Measurements from ENCODE around the gene EVI5L. TPM values are rescaled to one million over a fixed set of nuclear protein-coding genes. Genes with fewer than 3 reads are reported as not detected.
A peak's percentile ranks its signal among the peaks of the same experiment; 100 is the strongest.

The EVI5L gene
- polyA plus RNA-seq, 1 of the 3 experiments (the other 2 are of a cell fraction), result 9.7 TPM

GRCh38 chr19:7914099-7914498 is 84.1 kb downstream of the EVI5L start:
- H4K20me1 ChIP-seq (ENCODE audit: insufficient read depth), result no peaks in the 10 kb centered on the region
- peaks cover 0 to 9% of the 10 kb centered on the region in 2 experiments; a peak in 2 of 4 replicates for H3K4me1 ChIP-seq (ENCODE audit: control insufficient read depth in 1 of 2, insufficient read depth in 2 of 2, low read depth in 1 of 2, low read length in 1 of 2)
- H3F3A ChIP-seq (replicated peaks; ENCODE audit: insufficient read depth), result peaks cover 6% of the 10 kb centered on the region
- no peaks in the 10 kb centered on the region for H3K79me2 ChIP-seq (ENCODE audit: insufficient read depth)
- DNase-seq, result no peak
- H3K9ac ChIP-seq, result no peak overlapping the region
- no peak overlapping the region for H3K4me3 ChIP-seq (ENCODE audit: low read depth in 2 of 2, low read length in 1 of 2)
- CTCF ChIA-PET, result no interaction called here
- no peaks in the 10 kb centered on the region for H3K9me3 ChIP-seq
- H3K36me3 ChIP-seq (replicated peaks in 1 of 2; ENCODE audit: control insufficient read depth in 1 of 2, insufficient read depth in 2 of 2, low read length in 1 of 2), result peaks cover 0 to 35% of the 10 kb centered on the region in 2 experiments
- POLR2A ChIA-PET, result no interaction called here
- no peak overlapping the region for H3K4me2 ChIP-seq
- no peak overlapping the region for H3K27ac ChIP-seq (ENCODE audit: low read depth in 2 of 2, low read length in 1 of 2)
- H3K27me3 ChIP-seq (ENCODE audit: insufficient read depth), result peaks cover 7% of the 10 kb centered on the region; the same call in 1 of the 2 replicates
- no peaks in the 10 kb centered on the region for H3K9me2 ChIP-seq
- WGBS (ENCODE audit: low lambda C conversion rate), result 83% methylated on average over 12 of the region's 12 CpGs
- 0 out of 2 replicates have a peak, but pooled peaks have one; percentile 16 for TF ChIP-seq PBX3 (IDR thresholded peaks at IDR 0.05)
- no peak for TF ChIP-seq RCOR1 (IDR thresholded peaks at IDR 0.05; ENCODE audit: low read length)
- no peak for TF ChIP-seq RFX5 (IDR thresholded peaks at IDR 0.05; ENCODE audit: low read length)
- no peak for TF ChIP-seq GABPA (IDR thresholded peaks at IDR 0.05; ENCODE audit: low read depth)
- TF ChIP-seq SMC3 (IDR thresholded peaks at IDR 0.05; ENCODE audit: low read depth, low read length), result no peak
- TF ChIP-seq YY1 (IDR thresholded peaks at IDR 0.05; ENCODE audit: low read depth), result no peak
- no peak for TF ChIP-seq FOXM1 (IDR thresholded peaks at IDR 0.05; ENCODE audit: low read depth)
- H2AFZ ChIP-seq (ENCODE audit: low read depth), result no peak overlapping the region

Other genes starting within 250 kb of the EVI5L start
- 0.05 and 0.08 TPM in 2 replicates for gene CAMSAP3, start 234.4 kb upstream of the EVI5L start, polyA plus RNA-seq (2012; rRNA removed)
- gene XAB2, start 200.7 kb upstream of the EVI5L start, polyA plus RNA-seq (2012; rRNA removed), result 36.5 and 43.3 TPM in 2 replicates
- gene PET100, start 200.4 kb upstream of the EVI5L start, polyA plus RNA-seq (2012; rRNA removed), result 48.1 and 54.0 TPM in 2 replicates
- gene PCP2, start 196.5 kb upstream of the EVI5L start, polyA plus RNA-seq (2012; rRNA removed), result not detected in 2 replicates
- gene STXBP2, start 193.1 kb upstream of the EVI5L start, polyA plus RNA-seq (2012; rRNA removed), result 1.3 and 4.7 TPM in 2 replicates
- not detected in 2 replicates for gene RETN, start 161.2 kb upstream of the EVI5L start, polyA plus RNA-seq (2012; rRNA removed)
- not detected in 2 replicates for gene MCEMP1, start 153.1 kb upstream of the EVI5L start, polyA plus RNA-seq (2012; rRNA removed)
- gene TRAPPC5, start 149.4 kb upstream of the EVI5L start, polyA plus RNA-seq (2012; rRNA removed), result 44.1 and 49.4 TPM in 2 replicates
- not detected in 2 replicates for gene FCER2, start 128.1 kb upstream of the EVI5L start, polyA plus RNA-seq (2012; rRNA removed)
- gene CLEC4G, start 98.1 kb upstream of the EVI5L start, polyA plus RNA-seq (2012; rRNA removed), result not detected in 2 replicates
- gene CD209, start 82.7 kb upstream of the EVI5L start, polyA plus RNA-seq (2012; rRNA removed), result not detected in 2 replicates
- gene CLEC4M, start 67.0 kb upstream of the EVI5L start, polyA plus RNA-seq (2012; rRNA removed), result not detected in 2 replicates
- 0.10 and 0.18 TPM in 2 replicates for gene PRR36, start 44.2 kb downstream of the EVI5L start, polyA plus RNA-seq (2012; rRNA removed)
- gene LRRC8E, start 58.3 kb downstream of the EVI5L start, polyA plus RNA-seq (2012; rRNA removed), result 0.02 and 0.23 TPM in 2 replicates
- 13.0 and 13.6 TPM in 2 replicates for gene MAP2K7, start 73.7 kb downstream of the EVI5L start, polyA plus RNA-seq (2012; rRNA removed)
- gene TGFBR3L, start 84.6 kb downstream of the EVI5L start, polyA plus RNA-seq (2012; rRNA removed), result 0.78 and 0.87 TPM in 2 replicates
- gene SNAPC2, start 90.1 kb downstream of the EVI5L start, polyA plus RNA-seq (2012; rRNA removed), result 29.7 and 38.7 TPM in 2 replicates
- gene CTXN1, start 95.9 kb downstream of the EVI5L start, polyA plus RNA-seq (2012; rRNA removed), result 28.3 and 53.8 TPM in 2 replicates
- gene TIMM44, start 113.4 kb downstream of the EVI5L start, polyA plus RNA-seq (2012; rRNA removed), result 49.7 and 50.9 TPM in 2 replicates
- gene ELAVL1, start 175.4 kb downstream of the EVI5L start, polyA plus RNA-seq (2012; rRNA removed), result 41.7 and 49.6 TPM in 2 replicates
- gene CCL25, start 222.5 kb downstream of the EVI5L start, polyA plus RNA-seq (2012; rRNA removed), result not detected in 2 replicates